ENCODE measurements around the gene CDH23. TPM values are rescaled to one million over a fixed set of nuclear protein-coding genes. Genes with fewer than 3 reads are reported as not detected.

Gene CDH23
- total and polyA plus RNA-seq, 2 experiments from 2014 or later = 0.30 to 1.5 TPM

DNA sequence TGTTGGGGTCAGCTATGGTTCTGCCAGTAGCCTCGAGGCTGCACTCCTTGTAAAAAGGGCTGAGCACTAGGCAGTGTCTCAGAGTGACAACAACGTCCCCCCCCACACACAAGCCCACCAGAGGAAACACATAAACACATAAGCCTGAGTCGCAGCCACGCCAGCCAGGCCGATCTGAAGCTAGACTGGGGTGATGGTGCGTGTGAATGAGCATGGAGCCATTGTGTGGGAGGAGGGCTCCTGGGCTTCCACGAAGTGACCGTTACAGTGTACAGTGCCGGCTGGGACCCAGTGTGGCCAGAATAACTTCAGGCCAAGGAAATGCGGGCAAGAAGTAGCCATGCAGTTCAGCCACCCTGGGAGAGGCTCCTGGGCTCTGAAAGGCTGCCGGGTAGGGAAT, 326.6 kb downstream of the CDH23 start:
- Histone ChIP-seq H3K9me3 (ENCODE audit: low read depth) (no peaks in the 10 kb centered on the region), H3K4me3 (no peak overlapping the region), H3K27me3 (no peaks in the 10 kb centered on the region), H3K36me3 (replicated peaks; ENCODE audit: insufficient read depth, low read depth) (no peaks in the 10 kb centered on the region), H4K20me1 (ENCODE audit: insufficient read depth, poor library complexity, severe bottlenecking) (no peaks in the 10 kb centered on the region), H3K4me2 (no peak overlapping the region), H2AFZ (no peak overlapping the region), H3K27ac (no peak overlapping the region), H3K9me2 (replicated peaks; ENCODE audit: insufficient read depth) (no peaks in the 10 kb centered on the region), H3K4me1 (ENCODE audit: insufficient read depth) (peaks cover 9% of the 10 kb centered on the region), H3K79me2 (no peaks in the 10 kb centered on the region)
- DNase-seq (ENCODE audit: low spot score) = no peak
- TF ChIP-seq EZH2 (IDR thresholded peaks at IDR 0.05; ENCODE audit: borderline replicate concordance) = no peak
- TF ChIP-seq, protein P1, sequence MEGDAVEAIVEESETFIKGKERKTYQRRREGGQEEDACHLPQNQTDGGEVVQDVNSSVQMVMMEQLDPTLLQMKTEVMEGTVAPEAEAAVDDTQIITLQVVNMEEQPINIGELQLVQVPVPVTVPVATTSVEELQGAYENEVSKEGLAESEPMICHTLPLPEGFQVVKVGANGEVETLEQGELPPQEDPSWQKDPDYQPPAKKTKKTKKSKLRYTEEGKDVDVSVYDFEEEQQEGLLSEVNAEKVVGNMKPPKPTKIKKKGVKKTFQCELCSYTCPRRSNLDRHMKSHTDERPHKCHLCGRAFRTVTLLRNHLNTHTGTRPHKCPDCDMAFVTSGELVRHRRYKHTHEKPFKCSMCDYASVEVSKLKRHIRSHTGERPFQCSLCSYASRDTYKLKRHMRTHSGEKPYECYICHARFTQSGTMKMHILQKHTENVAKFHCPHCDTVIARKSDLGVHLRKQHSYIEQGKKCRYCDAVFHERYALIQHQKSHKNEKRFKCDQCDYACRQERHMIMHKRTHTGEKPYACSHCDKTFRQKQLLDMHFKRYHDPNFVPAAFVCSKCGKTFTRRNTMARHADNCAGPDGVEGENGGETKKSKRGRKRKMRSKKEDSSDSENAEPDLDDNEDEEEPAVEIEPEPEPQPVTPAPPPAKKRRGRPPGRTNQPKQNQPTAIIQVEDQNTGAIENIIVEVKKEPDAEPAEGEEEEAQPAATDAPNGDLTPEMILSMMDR (IDR thresholded peaks at IDR 0.05; ENCODE audit: poor library complexity) = no peak
- TF ChIP-seq EZH2phosphoT487 (IDR thresholded peaks at IDR 0.05; ENCODE audit: low read depth, severe bottlenecking, unreplicated experiment) = no peak
- WGBS (ENCODE audit: low lambda C conversion rate, missing lambda C conversion rate) = 95% methylated on average over 11 of the region's 11 CpGs

DNA sequence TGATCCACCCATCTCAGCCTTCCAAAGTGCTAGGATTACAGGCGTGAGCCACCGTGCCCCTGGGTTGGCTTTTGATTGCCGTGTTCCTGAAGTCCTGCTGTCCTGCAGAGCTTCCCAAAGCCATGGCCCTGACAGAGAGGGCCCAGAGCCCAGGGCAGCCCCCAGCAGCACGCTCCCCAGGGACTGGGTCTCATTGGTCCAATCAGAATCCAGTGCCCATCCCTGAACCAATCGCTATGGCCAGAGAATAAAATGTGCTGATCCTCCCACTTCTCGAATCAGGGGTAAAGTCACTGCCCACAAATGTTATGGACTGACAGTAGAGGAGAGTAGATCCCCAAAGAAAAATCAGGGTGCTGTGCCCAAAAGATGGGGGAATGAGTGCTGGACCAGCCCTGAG, 327.8 kb downstream of the CDH23 start:
- no peak overlapping the region for H3K4me3 ChIP-seq
- H3K36me3 ChIP-seq (replicated peaks; ENCODE audit: insufficient read depth, low read depth) = no peaks in the 10 kb centered on the region
- no peaks in the 10 kb centered on the region for H3K27me3 ChIP-seq
- WGBS (ENCODE audit: low lambda C conversion rate, missing lambda C conversion rate) = 93% methylated on average over 6 of the region's 6 CpGs
- H3K4me1 ChIP-seq (ENCODE audit: insufficient read depth) = peaks cover 17% of the 10 kb centered on the region
- H3K9me3 ChIP-seq (ENCODE audit: low read depth) = no peaks in the 10 kb centered on the region
- H3K79me2 ChIP-seq = no peaks in the 10 kb centered on the region
- TF ChIP-seq EZH2phosphoT487 (IDR thresholded peaks at IDR 0.05; ENCODE audit: low read depth, severe bottlenecking, unreplicated experiment) (no peak), EZH2 (IDR thresholded peaks at IDR 0.05; ENCODE audit: borderline replicate concordance) (no peak)
- TF ChIP-seq, protein P1 (IDR thresholded peaks at IDR 0.05; ENCODE audit: poor library complexity) = no peak
- H3K4me2 ChIP-seq = no peak overlapping the region
- H2AFZ ChIP-seq = no peak overlapping the region
- no peak for DNase-seq (ENCODE audit: low spot score)
- no peaks in the 10 kb centered on the region for H3K9me2 ChIP-seq (replicated peaks; ENCODE audit: insufficient read depth)
- H3K27ac ChIP-seq = no peak overlapping the region
- H4K20me1 ChIP-seq (ENCODE audit: insufficient read depth, poor library complexity, severe bottlenecking) = no peaks in the 10 kb centered on the region

DNA sequence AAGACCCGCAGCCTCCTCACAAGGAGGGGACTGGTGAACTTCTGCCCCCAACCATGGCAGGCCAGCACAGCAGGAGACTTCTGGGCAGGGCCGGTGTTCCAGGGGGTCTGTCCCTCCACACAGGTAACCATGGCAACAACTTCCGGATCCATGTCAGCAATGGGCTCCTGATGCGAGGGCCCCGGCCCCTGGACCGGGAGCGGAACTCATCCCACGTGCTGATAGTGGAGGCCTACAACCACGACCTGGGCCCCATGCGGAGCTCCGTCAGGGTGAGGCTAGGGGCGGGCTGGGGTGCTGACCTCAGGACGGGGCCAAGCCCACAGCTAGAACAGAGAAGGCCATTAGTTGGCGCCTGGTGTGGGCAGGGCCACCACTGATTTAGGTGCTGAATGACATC, 328.5 kb downstream of the CDH23 start:
- TF ChIP-seq, protein P1 (IDR thresholded peaks at IDR 0.05; ENCODE audit: poor library complexity) = no peak
- no peak for TF ChIP-seq EZH2 (IDR thresholded peaks at IDR 0.05; ENCODE audit: borderline replicate concordance)
- no peak for TF ChIP-seq EZH2phosphoT487 (IDR thresholded peaks at IDR 0.05; ENCODE audit: low read depth, severe bottlenecking, unreplicated experiment)
- Histone ChIP-seq H3K27me3 (no peaks in the 10 kb centered on the region), H3K27ac (no peak overlapping the region), H3K9me3 (ENCODE audit: low read depth) (no peaks in the 10 kb centered on the region), H3K4me1 (ENCODE audit: insufficient read depth) (peaks cover 17% of the 10 kb centered on the region), H3K36me3 (replicated peaks; ENCODE audit: insufficient read depth, low read depth) (no peaks in the 10 kb centered on the region), H3K4me2 (no peak overlapping the region), H3K79me2 (no peaks in the 10 kb centered on the region), H3K9me2 (replicated peaks; ENCODE audit: insufficient read depth) (no peaks in the 10 kb centered on the region), H3K4me3 (no peak overlapping the region), H2AFZ (no peak overlapping the region), H4K20me1 (ENCODE audit: insufficient read depth, poor library complexity, severe bottlenecking) (no peaks in the 10 kb centered on the region)
- 95% methylated on average over 14 of the region's 14 CpGs for WGBS (ENCODE audit: low lambda C conversion rate, missing lambda C conversion rate)
- DNase-seq (ENCODE audit: low spot score) = no peak
